SH-SY5Y (cell line): ENCODE data around the gene SND1.

ENCODE experiments used
- GATA2 ChIP-seq: IDR thresholded peaks from 2 replicates; pipeline ENCODE4 v1.6.1; 2011; ENCODE audit warnings: mild to moderate bottlenecking, low read depth, low read length
- GATA3 ChIP-seq: IDR thresholded peaks from 2 replicates; pipeline ENCODE4 v1.6.1; 2011; ENCODE audit warnings: low read depth, mild to moderate bottlenecking, low read length, moderate library complexity

DNA sequence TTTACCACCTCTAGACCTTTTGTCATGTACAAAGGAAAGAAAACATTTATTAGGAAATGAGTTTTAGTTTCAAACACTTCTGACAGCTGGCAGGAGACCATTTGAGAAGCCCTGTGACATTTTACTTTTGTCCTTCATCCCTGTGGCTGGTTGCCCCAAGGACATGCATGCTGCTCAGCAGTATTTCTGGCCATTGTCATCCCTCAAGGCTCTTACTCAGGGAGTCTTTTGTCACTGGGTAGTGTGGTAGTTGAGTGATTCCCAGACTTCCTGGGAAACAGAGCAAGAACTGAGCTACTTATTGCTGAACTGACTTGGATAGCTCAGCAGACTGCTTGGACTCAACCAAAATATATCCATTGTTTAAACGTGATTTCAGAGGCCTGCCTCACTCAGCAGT, 236.4 kb downstream of the SND1 start:
- TF ChIP-seq GATA3, result no peak
- no peak for TF ChIP-seq GATA2
